NCI-H2196 treated with DMSO at 0.1 percent for 48 hours (cell line): ENCODE data around the gene FAM168A.

ENCODE experiments used
- DNase-seq: peaks from one replicate; lab custom pipeline; 2025; ENCODE audit not compliant: unreplicated experiment; lab: John Stamatoyannopoulos, UW

The FAM168A gene

DNA sequence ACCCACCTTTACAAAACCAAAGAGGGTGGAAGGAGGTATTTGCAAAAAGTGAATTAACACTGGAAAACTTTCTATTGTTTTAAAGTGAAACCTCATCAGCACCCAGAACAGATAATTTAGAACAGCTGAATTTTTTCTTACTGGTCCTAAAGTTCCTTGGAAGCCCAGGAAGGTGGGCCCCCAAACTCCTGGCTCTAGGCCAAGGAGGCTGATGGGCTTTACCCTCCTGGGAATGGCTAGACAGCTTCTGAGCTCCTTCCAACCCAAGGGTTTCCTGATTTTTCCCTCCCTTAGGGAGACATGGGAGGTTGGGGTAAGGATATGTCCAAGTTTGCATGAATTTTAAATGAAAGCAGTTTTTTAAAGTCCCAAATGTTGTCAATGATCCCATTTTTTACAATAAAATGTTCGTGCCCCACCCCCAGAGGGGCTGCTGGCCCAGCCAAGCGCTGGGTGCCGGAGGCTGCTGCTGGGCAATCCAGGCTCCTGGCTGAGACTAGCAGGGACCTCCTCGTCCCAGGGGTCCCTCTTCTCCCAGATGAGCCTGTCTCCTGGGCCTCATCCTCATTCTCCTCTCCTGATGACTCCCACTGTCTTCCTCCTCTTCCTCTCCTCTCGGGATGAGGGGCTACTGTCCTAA is 193.3 kb downstream of the FAM168A start:
- no peak for DNase-seq

DNA sequence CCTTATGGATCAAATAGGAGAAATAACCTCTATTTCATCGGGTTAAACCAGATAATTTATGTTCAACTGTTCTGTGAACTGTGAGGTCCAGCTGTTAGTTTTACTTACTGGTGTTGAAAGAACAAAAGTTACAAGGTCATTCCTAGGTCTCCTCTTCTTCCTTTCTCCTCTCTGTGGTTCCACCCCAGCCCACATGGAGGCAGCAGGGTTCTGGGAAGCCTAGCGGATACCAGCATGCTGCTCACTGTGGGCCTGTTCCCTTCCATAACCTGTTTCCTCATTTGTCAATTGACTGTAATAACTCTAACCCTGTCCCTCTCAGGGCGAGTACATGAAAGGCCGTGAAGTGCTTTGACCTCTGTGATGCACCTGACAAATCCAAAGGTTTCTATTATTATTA is 193.9 kb downstream of the FAM168A start:
- no peak for DNase-seq

DNA sequence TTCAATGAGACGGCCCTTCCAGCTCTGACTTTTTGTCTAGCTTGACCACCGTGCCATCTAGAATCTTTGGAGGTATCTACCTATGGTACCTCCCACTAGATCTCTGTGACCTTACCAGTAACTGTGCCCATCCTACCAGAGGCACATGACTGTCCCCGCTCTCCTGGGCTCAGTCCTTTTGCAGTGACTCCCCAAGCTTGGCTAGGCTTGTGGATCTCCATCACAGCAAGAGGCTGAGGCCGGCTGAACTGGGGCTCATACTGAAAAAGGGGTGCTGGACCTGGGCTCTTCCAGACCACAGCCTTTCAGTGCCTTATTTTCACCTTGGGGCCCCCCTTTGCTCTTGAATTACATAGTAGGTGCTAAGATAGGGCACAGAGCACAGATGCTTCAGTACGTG is 194.4 kb downstream of the FAM168A start:
- no peak for DNase-seq

DNA sequence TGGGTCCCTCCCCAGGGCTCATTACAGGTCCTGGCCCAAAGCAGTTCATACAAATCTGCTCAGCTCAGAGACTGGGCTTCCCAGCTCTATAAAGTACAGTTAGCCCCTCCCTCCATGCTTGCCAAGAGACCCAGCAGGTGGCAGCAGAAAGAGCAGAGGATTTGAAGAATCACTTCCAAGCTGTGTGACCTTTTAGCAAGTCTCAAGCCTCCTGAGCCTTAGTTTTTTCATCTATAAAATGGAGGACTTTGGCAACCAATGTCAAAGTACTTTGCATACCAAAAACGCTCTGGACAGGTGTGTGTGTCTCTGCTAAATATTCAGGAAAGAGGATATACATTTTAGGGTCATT is 195.1 kb downstream of the FAM168A start:
- no peak for DNase-seq

DNA sequence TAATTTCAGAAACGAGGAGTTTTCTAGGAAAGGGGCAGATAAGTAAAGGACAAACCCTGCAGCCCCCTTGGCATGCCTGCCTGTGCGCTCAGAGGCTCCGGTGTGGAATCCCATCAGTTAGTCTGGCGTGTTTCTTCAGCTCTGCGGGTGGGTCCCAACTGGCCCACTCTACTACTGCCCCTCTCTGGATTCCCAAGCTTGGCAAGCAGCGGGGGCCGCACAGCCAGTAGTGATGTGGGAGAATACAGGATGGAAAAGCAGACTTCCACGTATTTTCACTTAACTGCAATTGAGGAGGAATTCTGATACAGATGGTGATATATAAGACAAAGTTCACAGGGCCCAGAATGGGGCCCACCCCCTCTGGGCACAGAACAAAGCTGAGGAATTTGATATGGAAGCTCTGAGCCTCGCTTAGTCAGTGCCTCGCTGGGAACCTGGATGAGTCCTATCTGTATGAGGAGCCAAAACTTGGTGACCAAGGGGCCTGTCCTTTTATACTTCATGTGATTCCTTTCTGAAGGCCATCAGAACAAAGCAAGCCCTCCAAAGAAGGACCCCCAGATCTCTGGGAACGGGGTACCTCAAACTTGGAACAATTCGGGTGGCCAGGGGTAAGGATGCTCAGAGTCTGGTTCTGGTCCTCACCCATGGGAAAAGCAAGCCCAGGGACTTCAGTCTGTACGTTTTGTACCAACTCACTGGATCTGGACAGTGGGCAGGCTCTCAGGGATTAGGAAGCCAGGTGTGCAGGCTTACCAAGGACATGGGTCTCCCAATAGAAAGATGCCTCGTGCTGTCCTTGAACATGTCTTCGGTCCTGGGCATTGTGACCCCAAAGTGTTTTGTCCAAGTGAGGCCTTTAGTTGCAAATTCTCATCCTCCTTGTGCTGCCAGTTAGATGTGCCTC is 195.7 kb downstream of the FAM168A start:
- no peak for DNase-seq

DNA sequence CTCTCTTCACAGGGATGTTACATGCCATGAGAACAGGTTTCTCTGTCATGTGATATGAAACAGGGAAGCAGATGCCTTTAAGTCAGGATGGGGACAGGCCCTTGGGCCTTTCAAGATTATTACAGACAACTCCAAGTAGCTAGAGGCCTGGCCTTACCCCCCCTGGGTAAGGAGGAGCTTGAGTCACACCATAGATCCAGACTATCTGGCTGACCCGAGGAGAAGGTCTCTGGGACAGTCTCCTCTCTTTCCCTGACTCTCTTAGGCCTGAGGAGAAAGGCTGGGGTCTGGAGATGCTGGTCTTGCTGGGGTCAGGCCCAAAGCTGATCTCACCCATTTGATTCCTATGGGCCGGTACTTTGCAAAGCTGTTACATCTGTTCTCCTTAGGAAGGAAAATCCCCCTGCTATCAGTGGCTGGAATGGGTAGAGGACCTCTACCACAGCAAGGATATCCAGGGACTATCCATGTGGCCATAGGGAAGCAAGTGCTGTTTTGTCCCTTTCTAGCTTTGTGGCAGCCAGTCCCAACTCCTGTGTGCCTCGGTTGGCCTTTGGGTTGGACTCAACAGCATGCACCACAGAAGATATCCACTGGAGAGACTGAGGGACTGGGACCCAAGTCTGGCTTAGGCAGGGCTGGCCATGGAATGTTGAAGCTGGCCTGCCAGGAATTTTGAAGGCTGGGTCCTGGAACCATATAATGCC is 196.5 kb downstream of the FAM168A start:
- DNase-seq, result no peak

DNA sequence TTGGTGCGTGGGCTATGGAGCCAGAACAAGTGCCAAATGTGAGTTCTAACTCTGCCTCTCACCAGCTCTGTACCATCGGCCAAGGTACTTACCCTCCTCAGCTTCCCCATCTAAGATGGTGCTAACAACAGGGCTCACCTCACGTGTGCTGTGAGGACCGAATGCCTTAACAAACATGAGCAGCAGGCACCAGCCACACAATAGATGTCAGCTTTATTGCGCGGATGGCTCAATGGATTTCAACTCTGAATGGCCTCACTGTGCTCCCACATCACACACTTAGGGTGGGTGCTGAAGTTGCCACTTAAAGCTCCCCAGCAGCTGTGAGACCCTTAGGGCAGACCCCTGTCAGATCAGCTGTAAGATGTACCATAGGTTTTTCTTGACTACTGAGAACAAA is 197.6 kb downstream of the FAM168A start:
- DNase-seq, result no peak

DNA sequence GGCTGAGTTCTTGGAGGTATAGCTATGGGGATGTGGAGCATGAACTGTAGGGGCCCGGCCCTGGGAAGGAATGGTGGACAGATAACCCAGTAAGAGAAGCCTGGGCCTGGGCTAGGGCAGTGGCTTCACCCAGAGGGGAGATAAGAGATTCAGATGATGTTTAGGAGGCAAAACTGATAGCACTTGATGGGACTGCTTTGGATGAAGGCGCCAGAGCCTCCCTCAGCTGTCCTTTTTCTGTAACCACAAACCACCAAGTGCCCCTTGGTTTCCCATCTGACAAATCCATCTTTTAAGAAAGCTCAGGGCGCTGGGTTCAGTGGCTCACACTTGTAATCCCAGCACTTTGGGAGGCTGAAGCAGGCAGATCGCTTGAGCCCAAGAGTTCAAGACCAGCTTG is 198.3 kb downstream of the FAM168A start:
- DNase-seq, result no peak

DNA sequence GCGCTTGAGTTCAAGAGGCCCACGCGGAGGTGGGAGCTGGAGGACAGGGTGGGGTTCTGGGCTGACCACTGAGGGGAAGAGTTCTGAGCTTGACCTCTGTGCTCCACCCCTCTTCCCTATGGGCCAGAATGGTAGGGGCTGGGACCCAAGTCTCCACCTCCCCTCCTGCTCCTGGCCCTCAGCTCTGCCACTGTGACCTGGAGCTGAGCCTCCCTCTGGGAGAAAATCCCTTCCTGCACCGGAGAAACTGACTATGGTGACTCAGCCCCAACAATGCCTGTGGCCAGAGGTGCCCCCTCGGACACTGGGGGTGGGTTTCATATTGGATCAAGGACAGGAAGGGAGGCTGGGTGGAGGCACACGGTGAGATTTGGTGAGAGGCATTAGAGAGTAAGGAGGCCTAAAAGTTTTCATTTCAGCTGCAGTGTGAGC is 198.7 kb downstream of the FAM168A start:
- no peak for DNase-seq

DNA sequence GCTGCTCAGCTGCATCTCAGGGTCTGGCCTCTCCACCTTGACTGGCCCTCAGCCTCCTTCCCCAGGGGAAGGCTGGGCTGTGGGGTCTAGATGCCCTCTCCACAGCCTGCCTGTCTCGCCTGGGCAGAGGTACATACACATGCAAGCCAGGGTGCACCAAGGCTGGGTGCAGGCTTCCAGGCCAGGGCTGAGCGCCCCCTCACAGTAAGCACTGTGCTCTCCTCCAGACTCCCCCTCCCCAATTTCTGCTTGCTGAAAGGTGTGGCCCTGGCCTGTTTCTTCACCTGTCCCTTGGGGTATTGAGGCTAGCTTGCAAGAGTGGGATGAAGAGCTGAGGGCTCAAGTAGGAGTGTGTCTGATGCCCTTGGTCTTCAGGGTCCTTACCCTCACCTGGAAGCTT is 199.2 kb downstream of the FAM168A start:
- DNase-seq, result no peak

DNA sequence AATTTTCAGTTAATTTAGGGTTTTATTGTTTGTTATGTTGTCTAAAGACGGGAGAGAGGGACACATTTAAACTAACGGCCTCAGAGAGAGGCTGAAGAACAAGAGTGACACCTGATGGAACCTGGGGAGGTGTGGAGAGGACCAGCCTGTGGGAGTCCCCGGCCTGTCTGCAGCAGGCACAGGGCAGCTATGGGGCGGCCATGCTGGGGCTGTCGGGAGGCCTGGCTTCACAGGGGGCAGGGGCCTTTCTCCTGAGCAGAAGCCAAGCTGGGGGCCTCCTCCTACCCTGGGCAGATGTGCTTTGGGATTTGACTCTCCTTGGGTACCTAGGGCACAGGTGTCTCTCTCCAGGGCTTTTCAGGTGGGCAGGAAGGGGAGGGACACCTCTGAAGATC is 199.8 kb downstream of the FAM168A start:
- DNase-seq, result no peak

DNA sequence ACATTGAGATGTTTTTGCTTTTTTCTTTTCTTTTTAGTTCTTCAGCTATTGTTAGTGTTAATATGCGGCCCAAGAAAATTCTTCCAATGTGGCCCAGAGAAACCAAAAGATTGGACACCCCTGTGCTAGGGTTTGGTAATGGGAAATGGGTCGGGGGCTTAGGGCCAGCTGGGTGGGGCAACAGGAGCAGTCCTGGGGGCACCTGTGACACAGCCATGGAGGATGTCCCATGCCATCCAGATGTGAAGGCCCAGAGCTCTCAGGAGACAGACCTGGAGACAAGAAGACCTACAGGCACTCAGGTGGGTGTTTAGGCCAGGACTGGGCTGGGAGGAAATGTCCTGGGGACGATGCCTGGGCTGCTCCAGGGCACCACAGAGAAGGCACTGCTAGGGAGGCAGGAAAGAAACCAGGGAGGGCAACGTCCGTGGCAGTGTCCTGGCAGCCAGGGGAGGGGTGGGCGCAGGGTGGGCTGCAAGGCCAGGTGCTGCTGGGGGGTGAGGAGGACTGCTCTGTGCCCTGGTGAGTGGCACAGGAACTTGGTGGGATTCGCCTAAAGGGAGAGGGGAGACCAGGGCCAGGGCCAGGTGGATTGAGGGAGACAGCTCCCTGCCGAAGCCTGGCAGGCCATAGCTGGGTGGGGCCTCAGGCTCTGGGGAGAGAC is 200.3 kb downstream of the FAM168A start:
- DNase-seq, result no peak

DNA sequence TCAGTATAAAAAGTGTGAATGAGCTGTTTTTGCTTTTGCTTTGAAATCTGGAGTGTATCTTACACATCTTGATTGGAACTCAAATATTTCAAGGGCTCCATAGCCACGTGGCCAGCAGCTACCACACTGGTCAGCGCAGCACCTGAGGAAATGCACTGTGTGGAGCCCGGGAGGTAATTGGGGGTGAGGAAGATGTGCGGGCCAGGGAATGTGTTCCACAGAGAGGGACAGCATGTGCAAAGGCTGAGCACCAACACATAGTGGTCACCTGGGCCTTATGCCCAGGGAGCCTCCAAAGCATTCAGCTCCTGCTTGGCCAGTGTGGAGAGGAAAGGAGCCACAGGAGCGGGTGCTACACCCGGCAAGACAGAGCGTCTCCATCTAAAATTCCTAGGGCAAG is 200.9 kb downstream of the FAM168A start:
- no peak for DNase-seq

DNA sequence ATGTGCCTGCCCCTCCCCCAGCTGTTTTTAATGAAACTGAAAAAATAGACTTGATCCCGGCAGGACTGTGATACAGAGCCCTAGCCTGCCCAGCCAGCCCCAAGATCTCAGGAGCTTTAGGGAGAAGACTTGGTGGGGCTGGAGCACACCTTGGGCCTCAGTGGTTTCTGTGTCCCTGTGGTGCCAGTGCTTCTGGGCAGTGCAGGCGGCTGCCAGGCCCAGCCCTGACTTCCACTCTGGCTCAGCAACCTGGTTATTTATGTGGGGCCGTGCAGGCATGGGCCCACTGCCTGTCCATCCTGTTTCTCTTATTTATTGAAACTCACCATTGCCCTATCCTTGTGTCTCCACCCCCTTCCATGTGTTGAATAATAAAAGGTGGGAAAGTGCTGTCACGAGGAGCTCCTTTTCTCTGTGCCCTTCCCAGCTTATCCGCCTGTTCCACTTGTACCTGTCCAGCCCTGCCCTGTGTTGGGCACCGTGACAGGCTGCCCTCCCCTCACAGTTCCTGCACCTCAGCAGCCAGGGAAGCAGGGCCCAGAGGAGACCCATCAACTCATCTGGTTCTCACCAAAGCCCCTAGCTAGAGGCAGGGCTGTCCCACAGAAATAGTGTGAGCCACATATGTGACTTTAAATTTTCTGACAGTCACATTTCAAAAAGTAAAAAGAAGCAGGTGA is 201.5 kb downstream of the FAM168A start:
- no peak for DNase-seq

DNA sequence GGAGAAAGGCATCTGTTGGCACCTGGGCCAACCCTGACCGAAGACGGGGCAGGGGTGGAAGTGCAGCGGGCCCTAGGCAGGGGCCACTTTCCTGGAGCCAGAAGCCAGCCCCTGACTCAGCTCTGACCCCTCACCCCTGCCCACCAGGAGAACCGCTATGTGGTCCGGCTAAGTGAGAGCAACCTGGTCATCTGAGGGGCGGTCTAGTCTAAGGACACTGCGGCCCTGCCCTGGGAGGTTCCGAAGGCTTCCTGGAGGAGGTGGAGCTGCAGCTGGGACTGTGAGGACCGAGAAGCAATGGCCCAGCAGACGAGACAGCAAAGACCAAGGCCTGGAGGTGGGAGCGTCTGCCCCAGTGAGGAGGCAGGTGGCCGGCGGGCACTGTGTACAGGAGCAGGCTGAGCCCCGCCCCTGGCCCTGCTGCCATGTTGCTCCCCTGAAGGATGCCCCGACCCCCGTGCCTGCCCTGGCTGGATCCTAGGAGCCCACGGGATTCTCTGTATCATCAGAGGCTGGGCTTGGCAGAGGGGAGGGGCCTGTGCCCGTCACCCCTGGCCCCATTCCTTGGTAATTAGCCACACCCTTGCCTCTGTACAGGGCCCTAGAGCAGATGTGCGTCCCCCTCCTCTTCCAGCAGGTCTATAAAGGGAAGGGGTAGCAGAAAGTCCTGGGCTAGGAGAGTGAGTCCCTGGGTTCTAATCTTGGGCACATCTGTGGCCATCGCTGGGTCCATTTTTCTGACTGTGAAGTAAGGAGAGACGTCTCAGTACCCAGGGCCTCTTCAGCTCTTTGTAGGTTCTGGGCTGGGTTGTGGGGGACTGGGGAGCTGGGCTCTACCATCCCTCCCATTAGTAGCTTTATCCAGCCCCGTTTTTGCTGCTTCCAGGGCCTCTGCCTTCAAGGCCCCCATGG is 202.4 kb downstream of the FAM168A start:
- no peak for DNase-seq

DNA sequence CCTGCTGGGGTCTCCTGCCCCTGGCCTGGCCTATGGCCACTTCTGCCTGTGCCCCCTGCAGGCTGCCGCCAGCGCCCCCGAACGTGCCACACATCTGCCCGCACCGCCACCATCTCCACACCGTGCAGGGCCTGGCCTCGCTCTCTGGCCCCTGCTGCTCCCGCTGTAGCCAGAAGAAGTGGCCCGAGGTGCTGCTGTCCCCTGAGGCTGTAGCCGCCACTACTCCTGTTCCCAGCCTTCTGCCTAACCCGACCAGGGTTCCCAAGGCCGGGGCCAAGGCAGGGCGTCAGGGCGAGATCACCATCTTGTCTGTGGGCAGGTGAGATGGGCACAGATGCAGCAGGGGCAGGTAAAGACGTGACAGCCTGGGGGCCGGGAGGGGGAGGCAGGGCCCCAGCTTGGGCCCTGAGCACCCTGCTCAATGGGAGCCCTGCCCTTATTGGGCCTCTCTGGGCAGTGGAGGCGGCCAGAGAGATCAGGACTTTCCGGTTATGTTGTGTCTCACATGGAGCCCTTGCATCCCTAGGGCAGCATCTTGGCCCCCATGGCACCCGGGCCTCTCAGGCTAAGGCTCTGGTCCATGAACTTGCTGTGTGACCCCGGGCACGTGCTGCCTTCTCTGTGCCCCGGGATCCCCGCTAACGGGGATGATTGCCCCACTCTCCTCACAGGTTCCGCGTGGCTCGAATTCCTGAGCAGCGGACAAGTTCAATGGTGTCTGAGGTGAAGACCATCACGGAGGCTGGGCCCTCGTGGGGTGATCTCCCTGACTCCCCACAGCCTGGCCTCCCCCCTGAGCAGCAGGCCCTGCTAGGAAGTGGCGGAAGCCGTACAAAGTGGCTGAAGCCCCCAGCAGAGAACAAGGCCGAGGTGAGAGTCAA is 203.3 kb downstream of the FAM168A start:
- no peak for DNase-seq

DNA sequence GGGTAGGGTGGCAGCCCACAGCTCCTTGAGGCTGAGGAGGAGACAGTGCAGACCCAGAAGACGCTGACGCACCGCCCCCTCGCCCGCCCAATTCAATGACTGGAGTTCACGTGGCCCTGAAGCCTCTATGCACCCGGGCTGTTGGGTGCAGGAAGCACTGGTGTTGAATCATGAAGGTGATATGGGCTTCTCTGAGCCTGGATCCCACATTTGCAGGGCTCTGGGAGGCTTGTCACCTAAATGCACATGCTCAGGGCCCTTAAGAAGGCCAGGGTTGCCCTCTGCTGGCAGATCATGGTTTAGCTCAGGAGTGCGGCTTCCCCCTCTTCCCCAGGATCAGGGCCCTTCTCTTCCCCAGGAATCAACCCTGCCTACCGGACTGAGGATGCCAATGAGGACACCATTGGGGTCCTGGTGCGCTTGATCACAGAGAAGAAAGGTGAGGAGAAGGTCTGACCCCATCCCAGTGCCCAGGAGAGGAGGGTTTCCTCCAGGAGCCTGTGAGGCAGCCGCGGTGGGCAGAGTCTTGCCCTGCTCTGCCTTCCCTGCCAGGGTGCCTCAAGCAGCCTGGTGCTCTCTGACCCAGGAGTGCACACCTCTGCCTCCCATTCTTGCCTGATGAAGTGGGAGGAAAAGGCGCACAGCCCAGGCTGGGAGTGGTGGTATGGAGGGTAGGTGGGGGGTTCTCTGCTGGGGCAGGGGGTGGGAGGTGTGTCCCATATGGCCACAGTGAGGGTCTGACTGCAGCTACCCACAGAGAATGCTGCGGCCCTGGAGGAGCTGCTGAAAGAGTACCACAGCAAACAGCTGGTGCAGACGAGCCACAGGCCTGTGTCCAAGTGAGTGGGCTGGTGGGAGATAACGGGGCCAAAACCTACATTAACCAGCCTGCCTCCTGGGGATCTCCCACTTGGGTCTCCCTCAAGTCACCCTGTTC is 204.2 kb downstream of the FAM168A start:
- peak; percentile 49 for DNase-seq

DNA sequence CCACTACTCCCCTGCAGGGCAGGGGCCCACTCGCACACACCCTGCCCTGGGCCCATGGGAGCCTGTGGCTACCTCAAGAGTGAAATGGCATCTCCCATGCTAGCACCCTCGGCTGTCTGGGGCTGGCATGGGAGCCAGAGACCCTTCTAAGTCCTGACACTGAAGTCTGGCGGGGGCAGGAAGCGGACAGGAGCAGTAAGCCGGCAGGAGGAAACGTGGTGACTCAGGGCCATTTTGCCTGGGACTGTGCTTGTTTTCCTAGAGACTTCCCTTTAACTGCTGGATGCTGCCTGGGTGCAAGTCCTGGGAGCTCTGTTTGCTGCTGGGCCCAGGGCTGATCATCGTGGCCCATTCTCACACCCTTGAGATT is 204.9 kb downstream of the FAM168A start:
- DNase-seq, result no peak
